Cerebellar cortex (tissue), 1 donor: ENCODE results near the gene DDN.
A peak's percentile ranks its signal among the peaks of the same experiment; 100 is the strongest.

ENCODE experiments used
- DNase-seq: peaks from one replicate; pipeline ENCODE4 v3.0.0-alpha.2; 2015; ENCODE audit warnings: low spot score

Gene DDN

GRCh38 chr12:48966177-48966895, 32.8 kb downstream of the DDN start:
- no peak for DNase-seq

GRCh38 chr12:48965298-48965838, 33.8 kb downstream of the DDN start:
- peak; percentile 44 for DNase-seq

DNA sequence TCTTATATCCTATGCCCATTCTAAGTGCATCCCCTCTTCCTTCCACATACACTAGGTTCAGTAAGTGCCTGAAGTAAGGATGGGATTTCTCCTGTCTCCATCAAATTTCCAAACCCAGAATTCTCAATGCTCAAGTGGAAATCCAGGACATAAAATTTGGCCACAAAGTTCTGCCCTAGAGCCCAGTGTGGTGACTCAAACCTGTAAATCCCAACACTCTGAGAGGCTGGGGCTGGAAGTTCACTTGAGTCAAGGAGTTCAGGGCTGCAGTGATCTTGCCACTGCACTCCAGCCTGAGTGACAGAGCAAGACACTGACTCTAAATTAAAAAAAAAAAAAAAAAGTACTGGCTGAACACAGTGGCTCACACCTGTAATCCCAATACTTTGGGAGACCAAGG, 37.4 kb downstream of the DDN start:
- no peak for DNase-seq

GRCh38 chr12:48961331-48961730, 37.8 kb downstream of the DDN start:
- no peak for DNase-seq

- DNase-seq, result no peak
Observed at GRCh38 chr12:48960834-48961233, 38.3 kb downstream of the DDN start.

DNA sequence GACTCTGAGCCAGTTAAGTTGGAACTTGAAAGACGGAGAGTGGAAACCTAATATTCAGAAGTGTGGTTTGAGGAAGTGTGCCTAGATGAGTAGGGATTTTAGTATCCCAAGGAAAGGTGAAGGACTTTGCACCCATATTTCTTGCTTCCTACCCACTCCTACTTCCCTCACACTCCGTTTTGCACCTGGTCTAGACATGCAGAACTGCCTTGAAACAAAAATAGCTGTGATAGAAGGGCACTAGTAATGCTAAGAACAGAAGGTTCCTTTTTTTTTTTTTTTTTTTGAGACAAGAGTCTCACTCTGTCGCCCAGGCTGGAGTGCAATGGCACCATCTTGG, 41.2 kb downstream of the DDN start:
- no peak for DNase-seq

GRCh38 chr12:48957141-48958048, 41.8 kb downstream of the DDN start, which contains the start of gene ARF3:
ARF3 (minus strand) TSS chr12:48957487; CDS start chr12:48941095, 16,392 bp downstream.
- DNase-seq, result peak; percentile 92

DNA sequence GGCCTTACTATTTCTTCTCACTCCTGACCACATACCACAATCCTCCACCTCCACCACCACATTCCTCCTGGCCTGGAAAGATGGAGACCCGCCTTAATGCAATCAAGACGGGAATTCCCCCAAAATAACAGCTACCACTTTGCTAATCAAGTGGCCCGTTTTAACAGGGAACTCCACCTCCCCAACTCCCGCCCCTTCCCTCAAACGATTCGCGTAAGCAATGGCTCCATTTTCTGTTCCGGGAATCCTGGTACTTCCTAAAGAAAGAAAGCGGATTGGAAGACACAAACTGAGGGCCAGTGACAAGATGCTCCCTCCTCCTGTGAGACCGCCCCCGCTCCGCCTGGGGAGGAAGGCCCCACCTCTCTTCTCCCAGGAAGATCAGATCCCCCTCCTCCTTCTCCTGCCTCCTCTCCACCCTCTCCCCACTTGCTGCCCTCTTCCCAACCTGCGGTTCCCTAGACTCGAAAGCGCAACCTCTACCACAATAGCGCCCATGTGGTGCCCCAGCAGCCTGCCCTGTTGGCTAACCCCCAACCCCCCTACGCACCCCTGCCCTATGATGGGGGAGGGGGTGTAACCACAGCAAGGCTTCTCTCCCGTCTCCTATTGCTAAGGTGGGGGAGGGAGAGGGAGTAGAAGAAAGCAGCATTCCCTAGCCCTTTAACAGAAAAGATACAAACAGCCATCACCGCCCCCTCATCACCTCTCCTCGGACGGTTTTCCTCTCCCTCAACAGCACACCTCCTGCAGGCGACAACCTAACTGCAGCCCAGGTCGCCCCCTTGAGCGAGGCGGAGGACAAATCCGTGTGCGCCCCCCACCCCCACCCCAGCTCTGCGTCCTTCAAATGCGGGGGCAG, 42.7 kb downstream of the DDN start:
- peak; percentile 95 for DNase-seq

DNA sequence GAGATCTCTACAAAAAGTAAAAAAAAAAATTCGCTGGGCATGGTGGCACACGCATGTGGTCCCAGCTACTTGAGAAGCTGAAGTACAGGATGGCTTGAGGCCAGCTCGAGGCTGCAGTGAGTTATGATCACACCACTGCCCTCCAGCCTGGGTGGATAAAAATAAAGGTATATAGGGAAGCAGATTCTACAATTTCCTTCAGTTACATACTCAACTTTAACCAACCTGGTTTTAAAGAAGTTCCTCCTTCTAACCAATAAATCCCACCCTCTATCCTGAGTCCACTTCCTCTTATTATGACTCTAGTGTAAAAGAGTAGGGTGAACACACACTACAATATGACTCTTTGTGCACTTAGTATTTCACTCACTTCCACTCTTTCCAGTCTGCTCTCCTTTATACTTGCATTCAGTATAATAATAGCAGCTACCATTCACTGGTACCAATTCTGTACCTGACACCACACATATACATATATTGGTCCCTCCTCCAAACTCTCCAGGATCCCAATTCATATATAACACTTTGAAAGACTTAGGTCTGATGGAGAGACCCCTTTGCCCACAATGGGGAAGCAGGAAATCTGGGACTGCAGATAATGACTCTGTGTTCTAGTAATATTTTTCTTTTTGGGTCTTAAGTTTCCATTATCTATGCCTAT, 44.2 kb downstream of the DDN start:
- DNase-seq, result no peak

DNA sequence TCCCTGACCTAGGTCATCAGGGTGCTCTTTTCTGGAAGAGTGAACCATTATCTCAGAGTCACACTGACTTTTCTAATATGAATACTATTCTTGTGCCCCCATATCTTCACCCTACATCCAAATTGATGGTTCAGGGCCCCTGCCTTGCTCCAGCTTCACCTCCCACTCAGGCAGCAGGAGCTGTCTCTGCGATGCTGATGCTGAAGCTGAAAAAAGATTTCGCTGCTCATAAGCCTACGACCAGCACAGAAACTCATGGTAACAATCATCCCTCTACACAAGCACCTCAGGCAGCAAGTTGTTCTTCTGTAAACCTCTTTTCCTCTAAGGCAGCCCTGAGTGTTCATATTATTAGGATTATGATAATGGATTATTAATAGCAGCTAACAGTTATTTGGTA, 45.1 kb downstream of the DDN start:
- DNase-seq, result no peak

DNA sequence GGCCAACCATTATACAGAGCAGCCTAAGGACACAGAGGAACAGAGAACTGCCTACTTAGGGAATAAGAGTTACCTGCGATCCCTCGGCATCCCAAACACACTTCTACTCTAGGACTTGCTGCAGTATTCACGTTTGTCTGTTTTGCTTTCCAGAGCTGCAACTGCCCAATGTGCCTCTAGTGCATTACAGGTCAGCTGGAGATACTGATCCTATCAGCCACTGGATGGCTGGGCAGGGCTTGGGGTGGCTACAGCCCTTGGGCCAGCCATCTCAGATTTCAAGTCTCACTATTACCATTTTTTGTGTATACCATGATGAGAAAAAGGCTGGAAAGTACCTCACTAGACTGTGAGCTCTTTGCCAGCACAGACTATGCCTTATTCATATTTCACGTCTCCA, 46.5 kb downstream of the DDN start:
- DNase-seq, result no peak

- DNase-seq, result no peak
Observed at GRCh38 chr12:48947727-48948126, 51.4 kb downstream of the DDN start.

DNA sequence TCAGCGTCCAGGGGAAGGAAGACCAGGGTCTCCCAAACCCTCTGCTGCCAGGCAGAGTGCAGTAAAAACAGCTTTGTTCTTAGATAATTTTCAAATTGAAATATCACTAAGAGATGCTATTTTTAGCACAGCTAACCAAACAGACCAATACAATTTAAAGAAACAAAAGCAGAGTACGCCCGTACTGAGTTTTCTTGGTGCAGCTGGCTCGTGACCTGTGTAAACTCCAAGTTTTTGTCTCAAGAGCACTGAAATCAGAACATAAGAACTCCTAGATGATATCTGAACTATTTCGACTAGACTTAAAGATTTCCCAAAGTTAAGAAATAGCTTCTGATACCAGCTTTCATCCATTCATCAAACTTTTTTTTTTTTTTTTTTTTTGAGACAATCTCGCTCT, 52.2 kb downstream of the DDN start:
- DNase-seq, result no peak

- DNase-seq, result peak; percentile 85
Observed at GRCh38 chr12:48946205-48946604, 53.0 kb downstream of the DDN start.
